Measurements from ENCODE around the gene IQCH. TPM values are rescaled to one million over a fixed set of nuclear protein-coding genes. Genes with fewer than 3 reads are reported as not detected.

The IQCH gene
- total and polyA plus RNA-seq, 2 donors (not counting 1 experiment from before 2014, with no cell fraction given) = 1.7 to 5.0 TPM

DNA sequence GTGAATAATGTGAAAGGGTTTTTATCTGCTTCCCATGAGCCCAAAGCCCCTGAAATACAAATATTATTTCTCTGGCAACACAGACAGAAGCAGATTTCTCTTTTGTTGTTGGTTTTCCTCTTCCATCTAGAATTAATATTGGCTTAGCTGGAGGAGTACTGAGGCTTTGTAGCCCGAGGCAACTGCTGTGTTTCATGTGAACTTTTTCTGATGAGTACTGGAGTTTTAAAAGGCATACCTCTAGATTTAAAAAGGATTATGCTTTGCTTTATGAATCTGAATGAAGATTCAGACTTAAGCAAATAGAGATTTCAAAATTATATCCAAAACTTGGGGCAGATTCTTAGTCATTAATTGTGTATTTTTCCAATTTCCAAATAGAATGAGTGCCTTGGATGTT lies 50.9 kb downstream of the IQCH start:
- no peaks in the 10 kb centered on the region for H3K9me3 ChIP-seq (ENCODE audit: control insufficient read depth, insufficient read depth, low read depth, low read length)
- no peaks in the 10 kb centered on the region for H3K36me3 ChIP-seq (ENCODE audit: control insufficient read depth, insufficient read depth, low read length)
- H2AFZ ChIP-seq (ENCODE audit: low read length) = no peak overlapping the region
- no peak overlapping the region for H3K27ac ChIP-seq (ENCODE audit: insufficient read depth, low read length)
- no peak overlapping the region for H3K9ac ChIP-seq (ENCODE audit: insufficient read depth, low read length)
- H3K4me2 ChIP-seq (ENCODE audit: extremely low read depth, insufficient read depth, low read length) = no peak overlapping the region
- no peak for DNase-seq (ENCODE audit: low read depth in 2 of 2)
- H3K27me3 ChIP-seq (ENCODE audit: control insufficient read depth, insufficient read depth, low read length) = no peaks in the 10 kb centered on the region
- no peaks in the 10 kb centered on the region for H4K20me1 ChIP-seq (ENCODE audit: control insufficient read depth, extremely low read depth, insufficient read depth, low read length)
- TF ChIP-seq CTCF (conservative IDR thresholded peaks at IDR 0.05 in 1 of 2, IDR thresholded peaks at IDR 0.05 in 1 of 2; ENCODE audit: low read depth in 1 of 2, low read length in 2 of 2) (no peak), EZH2 (IDR thresholded peaks at IDR 0.05; ENCODE audit: low read length, missing control alignments) (no peak)
- peaks cover 2% of the 10 kb centered on the region for H3K4me1 ChIP-seq (ENCODE audit: control insufficient read depth, extremely low read depth, insufficient read depth, low read length)
- H3K79me2 ChIP-seq (ENCODE audit: control insufficient read depth, insufficient read depth, low read length) = no peaks in the 10 kb centered on the region
- no peak overlapping the region for H3K4me3 ChIP-seq (replicated peaks in 1 of 4; ENCODE audit: control extremely low read depth in 1 of 4, insufficient read depth in 1 of 4, low read depth in 3 of 4, low read length in 4 of 4)

- TF ChIP-seq CTCF (conservative IDR thresholded peaks at IDR 0.05 in 1 of 2, IDR thresholded peaks at IDR 0.05 in 1 of 2; ENCODE audit: low read depth in 1 of 2, low read length in 2 of 2) (no peak), EZH2 (IDR thresholded peaks at IDR 0.05; ENCODE audit: low read length, missing control alignments) (no peak)
- no peaks in the 10 kb centered on the region for H3K36me3 ChIP-seq (ENCODE audit: control insufficient read depth, insufficient read depth, low read length)
- H4K20me1 ChIP-seq (ENCODE audit: control insufficient read depth, extremely low read depth, insufficient read depth, low read length) = no peaks in the 10 kb centered on the region
- DNase-seq (ENCODE audit: low read depth in 2 of 2) = peak; percentile 4 to 81
- H3K9ac ChIP-seq (ENCODE audit: insufficient read depth, low read length) = no peak overlapping the region
- H3K79me2 ChIP-seq (ENCODE audit: control insufficient read depth, insufficient read depth, low read length) = no peaks in the 10 kb centered on the region
- no peaks in the 10 kb centered on the region for H3K27me3 ChIP-seq (ENCODE audit: control insufficient read depth, insufficient read depth, low read length)
- H3K4me3 ChIP-seq (replicated peaks in 1 of 4; ENCODE audit: control extremely low read depth in 1 of 4, insufficient read depth in 1 of 4, low read depth in 3 of 4, low read length in 4 of 4) = no peak overlapping the region
- peak overlapping the region; percentile 16 for H3K4me2 ChIP-seq (ENCODE audit: extremely low read depth, insufficient read depth, low read length)
- no peak overlapping the region for H2AFZ ChIP-seq (ENCODE audit: low read length)
- no peak overlapping the region for H3K27ac ChIP-seq (ENCODE audit: insufficient read depth, low read length)
- peaks cover 2% of the 10 kb centered on the region for H3K4me1 ChIP-seq (ENCODE audit: control insufficient read depth, extremely low read depth, insufficient read depth, low read length)
- H3K9me3 ChIP-seq (ENCODE audit: control insufficient read depth, insufficient read depth, low read depth, low read length) = no peaks in the 10 kb centered on the region
Measured at GRCh38 chr15:67307156-67307555, 52.6 kb downstream of the IQCH start.

DNA sequence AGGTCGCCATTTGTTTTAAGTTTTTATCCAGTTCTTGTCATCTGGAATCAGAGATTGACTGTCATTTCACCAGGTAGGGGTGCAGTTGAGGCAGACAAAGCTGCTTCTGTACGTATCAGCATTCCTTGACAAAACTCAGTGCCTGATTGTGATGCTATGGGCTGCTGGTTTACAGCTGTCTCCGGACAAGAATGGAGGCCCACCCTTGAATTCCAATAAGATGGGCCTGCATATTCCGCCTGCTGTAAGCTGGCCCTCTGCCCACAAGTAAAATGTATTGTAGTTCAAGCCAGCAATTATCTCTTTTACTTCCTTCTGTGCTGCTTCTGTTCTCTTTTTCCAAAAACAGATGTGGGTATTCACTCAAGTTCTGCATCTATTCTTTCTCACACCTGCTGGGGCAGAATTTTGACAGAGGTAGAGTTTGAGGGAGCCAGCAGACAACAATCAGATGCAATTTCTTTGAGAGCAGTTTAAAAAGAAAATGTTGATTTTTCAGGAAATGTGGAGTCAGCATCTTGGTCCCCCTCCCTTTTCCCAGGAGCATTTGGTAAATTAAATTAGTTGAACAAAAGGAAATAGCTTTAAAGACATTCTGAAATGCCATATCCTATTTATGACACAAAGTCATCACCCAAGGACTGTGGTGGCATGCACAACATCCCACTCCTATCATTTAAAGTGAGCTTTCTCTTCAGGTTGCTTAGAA lies 53.5 kb downstream of the IQCH start:
- Histone ChIP-seq H3K4me1 (ENCODE audit: control insufficient read depth, extremely low read depth, insufficient read depth, low read length) (peaks cover 2% of the 10 kb centered on the region), H3K36me3 (ENCODE audit: control insufficient read depth, insufficient read depth, low read length) (no peaks in the 10 kb centered on the region), H4K20me1 (ENCODE audit: control insufficient read depth, extremely low read depth, insufficient read depth, low read length) (no peaks in the 10 kb centered on the region), H3K4me2 (ENCODE audit: extremely low read depth, insufficient read depth, low read length) (no peak overlapping the region), H3K9ac (ENCODE audit: insufficient read depth, low read length) (no peak overlapping the region), H2AFZ (ENCODE audit: low read length) (no peak overlapping the region), H3K9me3 (ENCODE audit: control insufficient read depth, insufficient read depth, low read depth, low read length) (no peaks in the 10 kb centered on the region), H3K4me3 (replicated peaks in 1 of 4; ENCODE audit: control extremely low read depth in 1 of 4, insufficient read depth in 1 of 4, low read depth in 3 of 4, low read length in 4 of 4) (no peak overlapping the region), H3K27ac (ENCODE audit: insufficient read depth, low read length) (no peak overlapping the region), H3K79me2 (ENCODE audit: control insufficient read depth, insufficient read depth, low read length) (no peaks in the 10 kb centered on the region), H3K27me3 (ENCODE audit: control insufficient read depth, insufficient read depth, low read length) (no peaks in the 10 kb centered on the region)
- no peak for DNase-seq (ENCODE audit: low read depth in 2 of 2)
- TF ChIP-seq CTCF (conservative IDR thresholded peaks at IDR 0.05 in 1 of 2, IDR thresholded peaks at IDR 0.05 in 1 of 2; ENCODE audit: low read depth in 1 of 2, low read length in 2 of 2) (no peak), EZH2 (IDR thresholded peaks at IDR 0.05; ENCODE audit: low read length, missing control alignments) (no peak)
